Sigmoid colon (tissue), 7 donors: ENCODE measurements around the gene GAPDHS. TPM values are rescaled to one million over a fixed set of nuclear protein-coding genes. Genes with fewer than 3 reads are reported as not detected.

Source experiments
- DNase-seq: peaks from one replicate; pipeline ENCODE4 v3.0.0-alpha.2; 2019
- H3K27ac ChIP-seq, 4 donors: fragments of 200-600 bp; sonication (generic); one replicate each; pipeline ENCODE4 v1.5.1; 2016 to 2019; ENCODE audit warnings: mild to moderate bottlenecking in 1 of 4
- H3K27me3 ChIP-seq, 3 donors: fragments of 200-600 bp; sonication (generic); one replicate each; pipeline ENCODE4 v1.5.1; 2019; ENCODE audit warnings: mild to moderate bottlenecking in 1 of 3
- H3K36me3 ChIP-seq, 4 donors: fragments of 200-600 bp; sonication (generic); one replicate each; pipeline ENCODE4 v1.5.1; 2016 to 2019
- H3K4me1 ChIP-seq, 4 donors: fragments of 200-600 bp; sonication (generic); one replicate each; pipeline ENCODE4 v1.5.1; 2017 to 2019
- H3K4me3 ChIP-seq, 4 donors: fragments of 200-600 bp; sonication (generic); one replicate each; pipeline ENCODE4 v1.5.1; 2017 to 2019; ENCODE audit warnings: mild to moderate bottlenecking in 2 of 4, moderate library complexity in 1 of 4
- H3K9me3 ChIP-seq, 4 donors: fragments of 200-600 bp in 3 of 4; sonication (generic) in 3 of 4; one replicate each; pipeline versions ENCODE4 v1.5.1 to v1.6.1; 2013 to 2019
- CTCF ChIP-seq, 4 experiments: fragments of 450-650 bp in 3 of 4; fragments of 200-600 bp in 1 of 4; IDR thresholded peaks; one replicate each; pipeline ENCODE4 v1.5.1; 2016 to 2019; ENCODE audit warnings: antibody characterized with exemption in 4 of 4, mild to moderate bottlenecking in 3 of 4, moderate library complexity in 2 of 4
- EP300 ChIP-seq, 4 donors: sonication (generic); formaldehyde crosslinking; IDR thresholded peaks; one replicate each; pipeline ENCODE4 v1.6.1; 2017; ENCODE audit warnings: antibody characterized with exemption in 4 of 4
- POLR2A ChIP-seq, 2 donors: fragments of 450-650 bp; IDR thresholded peaks; one replicate each; pipeline ENCODE4 v1.6.1; 2016; ENCODE audit warnings: antibody characterized with exemption in 2 of 2, mild to moderate bottlenecking in 2 of 2, moderate library complexity in 2 of 2
- POLR2AphosphoS5 ChIP-seq, 4 donors: sonication (generic); formaldehyde crosslinking; IDR thresholded peaks; one replicate each; pipeline ENCODE4 v1.6.1; 2017; ENCODE audit warnings: antibody characterized with exemption in 4 of 4
- WGBS, 2 donors: extraction: QIAGEN DNeasy Blood & Tissue Kit; methylation state at CpG; one replicate each; pipeline ENCODE4 v1.1.7; 2013; 5-methylcytosine and 5-hydroxymethylcytosine counted together
- intact Hi-C: fragments of 100-400 bp; cut with DNase I; formaldehyde crosslinking; loops from one replicate; pipeline ENCODE4 v1.15.1; 2023
- polyA plus RNA-seq, 3 donors: library from polyadenylated mRNA; stranded (reverse); fragments of 200-250 nt; gene quantifications; one replicate each; pipeline ENCODE4 v1.2.3, GENCODE V29; 2013
- total RNA-seq, 4 donors: library from RNA; depleted of rRNA; stranded (reverse); fragments of >200 nt; gene quantifications; one replicate each; pipeline ENCODE4 v1.1.0, GENCODE V29; 2016
- donor health status: healthy with polysubstance abuse.
- donor health status: Bipolar disorder and iron deficiency.
- donor health status: healthy.

The GAPDHS gene
- total and polyA plus RNA-seq, 7 donors: not detected

GRCh38 chr19:35553385-35554000, 20.2 kb downstream of the GAPDHS start:
- TF ChIP-seq POLR2AphosphoS5 (IDR thresholded peaks at IDR 0.05) (no peak), POLR2A (IDR thresholded peaks at IDR 0.05) (no peak), EP300 (IDR thresholded peaks at IDR 0.05) (no peak), CTCF (IDR thresholded peaks at IDR 0.05) (no peak)
- H3K36me3 ChIP-seq: no peaks in the 10 kb centered on the region
- no peak overlapping the region for H3K4me3 ChIP-seq
- intact Hi-C loops: no loop called here
- DNase-seq: no peak
- H3K27ac ChIP-seq: no peak overlapping the region
- H3K9me3 ChIP-seq: no peaks in the 10 kb centered on the region
- peaks cover 0 to 11% (median 10%) of the 10 kb centered on the region in 4 donors for H3K4me1 ChIP-seq
- H3K27me3 ChIP-seq: peaks cover 6 to 16% (median 11%) of the 10 kb centered on the region in 3 donors
- 70 to 74% methylated on average over 14 of the region's 14 CpGs for WGBS, 2 donors

GRCh38 chr19:35554076-35554475, 20.8 kb downstream of the GAPDHS start:
- WGBS, 2 donors: 57 to 73% methylated on average over 5 of the region's 5 CpGs
- TF ChIP-seq CTCF (IDR thresholded peaks at IDR 0.05) (no peak), POLR2AphosphoS5 (IDR thresholded peaks at IDR 0.05) (no peak), EP300 (IDR thresholded peaks at IDR 0.05) (no peak), POLR2A (IDR thresholded peaks at IDR 0.05) (no peak)
- H3K27me3 ChIP-seq: peaks cover 12 to 22% (median 17%) of the 10 kb centered on the region in 3 donors
- H3K36me3 ChIP-seq: no peaks in the 10 kb centered on the region
- DNase-seq: no peak
- H3K4me3 ChIP-seq: no peak overlapping the region
- intact Hi-C loops: no loop called here
- no peak overlapping the region for H3K27ac ChIP-seq
- peaks cover 0 to 14% (median 11%) of the 10 kb centered on the region in 4 donors for H3K4me1 ChIP-seq
- H3K9me3 ChIP-seq: no peaks in the 10 kb centered on the region

GRCh38 chr19:35555301-35556005, 22.2 kb downstream of the GAPDHS start:
- no peak overlapping the region for H3K27ac ChIP-seq
- no peak for DNase-seq
- H3K36me3 ChIP-seq: no peaks in the 10 kb centered on the region
- intact Hi-C loops: no loop called here
- H3K4me3 ChIP-seq: no peak overlapping the region
- H3K27me3 ChIP-seq: peaks cover 13 to 36% (median 31%) of the 10 kb centered on the region in 3 donors
- no peaks in the 10 kb centered on the region for H3K9me3 ChIP-seq
- 73 to 75% methylated on average over 30 of the region's 30 CpGs for WGBS, 2 donors
- TF ChIP-seq EP300 (IDR thresholded peaks at IDR 0.05) (no peak), POLR2AphosphoS5 (IDR thresholded peaks at IDR 0.05) (no peak), POLR2A (IDR thresholded peaks at IDR 0.05) (no peak), CTCF (IDR thresholded peaks at IDR 0.05) (no peak)
- peaks cover 0 to 14% (median 11%) of the 10 kb centered on the region in 4 donors for H3K4me1 ChIP-seq

- no peak overlapping the region for H3K27ac ChIP-seq
- TF ChIP-seq CTCF (IDR thresholded peaks at IDR 0.05): no peak
- no peak for TF ChIP-seq POLR2A (IDR thresholded peaks at IDR 0.05)
- TF ChIP-seq POLR2AphosphoS5 (IDR thresholded peaks at IDR 0.05): no peak
- TF ChIP-seq EP300 (IDR thresholded peaks at IDR 0.05): no peak
- intact Hi-C loops: no loop called here
- peaks cover 0 to 14% (median 11%) of the 10 kb centered on the region in 4 donors for H3K4me1 ChIP-seq
- 80 to 87% methylated on average over 9 of the region's 9 CpGs for WGBS, 2 donors
- H3K9me3 ChIP-seq: no peaks in the 10 kb centered on the region
- H3K36me3 ChIP-seq: no peaks in the 10 kb centered on the region
- no peak for DNase-seq
- H3K27me3 ChIP-seq: peaks cover 13 to 43% (median 34%) of the 10 kb centered on the region in 3 donors
- no peak overlapping the region for H3K4me3 ChIP-seq
Measured at GRCh38 chr19:35556025-35556590, 22.9 kb downstream of the GAPDHS start.
